GM19025 (cell line): ENCODE results near the gene MAGI2.

Experiments used
- ATAC-seq: cut with Tn5 transposase; IDR thresholded peaks from one replicate; pipeline ENCODE4 v1.9.1; 2021; ENCODE audit warnings: mild to moderate bottlenecking, low read depth, moderate library complexity; ENCODE audit not compliant: unreplicated experiment

The MAGI2 gene

GRCh38 chr7:79453558-79454360, at the start of gene MAGI2:
Gene MAGI2, minus strand, starts transcription at chr7:79453667. Its CDS starts 347 bp downstream, at chr7:79453320.
- no peak for ATAC-seq

GRCh38 chr7:79502151-79502550, 48.7 kb upstream of the MAGI2 start:
- no peak for ATAC-seq

- no peak for ATAC-seq
Observed at GRCh38 chr7:79500759-79501158, 47.3 kb upstream of the MAGI2 start.

GRCh38 chr7:79497728-79498127, 44.3 kb upstream of the MAGI2 start:
- ATAC-seq: no peak

- no peak for ATAC-seq
Observed at GRCh38 chr7:79495544-79496272, 42.2 kb upstream of the MAGI2 start.

GRCh38 chr7:79494046-79494445, 40.6 kb upstream of the MAGI2 start:
- no peak for ATAC-seq

- no peak for ATAC-seq
Observed at GRCh38 chr7:79489371-79489770, 35.9 kb upstream of the MAGI2 start.

- ATAC-seq: no peak
Observed at GRCh38 chr7:79478386-79478785, 24.9 kb upstream of the MAGI2 start.

- ATAC-seq: no peak
Observed at GRCh38 chr7:79475455-79475854, 22.0 kb upstream of the MAGI2 start.

GRCh38 chr7:79471699-79472098, 18.2 kb upstream of the MAGI2 start:
- no peak for ATAC-seq

- no peak for ATAC-seq
Observed at GRCh38 chr7:79471283-79471682, 17.8 kb upstream of the MAGI2 start.

- ATAC-seq: no peak
Observed at GRCh38 chr7:79465551-79465950, 12.1 kb upstream of the MAGI2 start.

GRCh38 chr7:79464051-79464450, 10.6 kb upstream of the MAGI2 start:
- ATAC-seq: no peak

- ATAC-seq: no peak
Observed at GRCh38 chr7:79462390-79462789, 8.9 kb upstream of the MAGI2 start.

GRCh38 chr7:79461660-79462059, 8.2 kb upstream of the MAGI2 start:
- no peak for ATAC-seq

GRCh38 chr7:79459381-79459780, 5.9 kb upstream of the MAGI2 start:
- no peak for ATAC-seq

- no peak for ATAC-seq
Observed at GRCh38 chr7:79458796-79459195, 5.3 kb upstream of the MAGI2 start.

- no peak for ATAC-seq
Observed at GRCh38 chr7:79455173-79455790, 1.8 kb upstream of the MAGI2 start.

GRCh38 chr7:79454361-79454960, 994 bp upstream of the MAGI2 start:
- no peak for ATAC-seq

GRCh38 chr7:79453266-79453557, 255 bp downstream of the MAGI2 start:
- no peak for ATAC-seq
